Progenitor cell of endocrine pancreas (in vitro differentiated cells): Measurements from ENCODE around the gene FAM83G. TPM values are rescaled to one million over a fixed set of nuclear protein-coding genes. Genes with fewer than 3 reads are reported as not detected.

Experiments used
- DNase-seq: peaks from one replicate; pipeline ENCODE4 v3.0.0; 2021; ENCODE audit warnings: low spot score; ENCODE audit not compliant: unreplicated experiment
- H3K27ac Mint-ChIP-seq: 2 replicates; pipeline ENCODE4 v1.8.0; 2021; ENCODE audit warnings: mild to moderate bottlenecking, moderate library complexity, mixed read lengths
- H3K27me3 Mint-ChIP-seq: 2 replicates; pipeline ENCODE4 v1.8.0; 2021; ENCODE audit warnings: mixed read lengths
- H3K36me3 Mint-ChIP-seq: 2 replicates; pipeline ENCODE4 v1.8.0; 2022; ENCODE audit warnings: mixed read lengths; ENCODE audit not compliant: insufficient read depth
- H3K4me1 Mint-ChIP-seq: 2 replicates; pipeline ENCODE4 v1.8.0; 2021; ENCODE audit warnings: low read depth, mixed read lengths
- H3K4me3 Mint-ChIP-seq: 2 replicates; pipeline ENCODE4 v1.8.0; 2021; ENCODE audit warnings: low read depth, mild to moderate bottlenecking, moderate library complexity, mixed read lengths
- H3K9me3 Mint-ChIP-seq: 2 replicates; pipeline ENCODE4 v1.8.0; 2021; ENCODE audit warnings: low read depth, mixed read lengths
- CTCF ChIP-seq: fragments of 200-600 bp; sonication (generic); IDR thresholded peaks from one replicate; pipeline ENCODE4 v1.5.0; 2021; ENCODE audit warnings: antibody characterized with exemption, mild to moderate bottlenecking; ENCODE audit not compliant: unreplicated experiment
- total RNA-seq: library from RNA; stranded (reverse); gene quantifications from 2 replicates; pipeline ENCODE4 v1.2.1, GENCODE V29; 2021

FAM83G gene
- total RNA-seq, 1 donor from 2014 or later = 16.6 TPM

DNA sequence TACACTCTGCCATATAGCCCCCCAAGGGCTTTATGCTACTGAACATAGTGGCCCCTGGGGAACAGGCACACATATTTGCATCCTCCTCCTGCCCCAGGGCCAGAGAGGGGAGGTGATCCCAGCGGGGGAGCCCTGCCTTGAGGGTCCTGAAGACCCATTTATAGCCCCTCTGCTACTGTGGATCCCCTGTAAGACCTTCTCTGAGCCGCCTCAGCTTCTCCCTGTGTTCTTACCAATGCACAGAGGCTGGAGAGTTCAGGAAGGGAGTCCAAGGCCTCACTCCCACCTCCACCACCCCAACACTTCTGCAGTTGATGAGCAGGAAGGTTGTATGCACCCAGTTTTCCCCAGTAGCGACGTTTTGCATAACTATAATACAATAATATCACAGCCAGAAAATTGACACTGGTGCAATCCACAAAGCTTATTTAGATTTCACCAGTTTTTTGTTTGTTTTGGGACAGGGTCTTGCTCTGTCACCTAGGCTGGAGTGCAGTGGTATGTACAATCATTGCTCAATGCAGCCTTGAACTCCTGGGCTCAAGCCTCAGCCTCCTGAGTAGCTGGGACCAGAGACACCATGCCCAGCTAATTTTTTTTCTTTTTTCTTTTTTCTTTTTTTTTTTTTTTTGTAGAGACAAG lies 1.3 kb upstream of the FAM83G start:
- H3K27ac Mint-ChIP-seq = peak overlapping the region; percentile 81
- no peaks in the 10 kb centered on the region for H3K9me3 Mint-ChIP-seq
- H3K4me1 Mint-ChIP-seq = peaks cover 19% of the 10 kb centered on the region
- no peak for DNase-seq
- peaks cover 4% of the 10 kb centered on the region for H3K27me3 Mint-ChIP-seq
- no peak for TF ChIP-seq CTCF
- H3K4me3 Mint-ChIP-seq = peak overlapping the region; percentile 59
- H3K36me3 Mint-ChIP-seq = no peaks in the 10 kb centered on the region

GRCh38 chr17:19005137-19005773 lies 691 bp upstream of the FAM83G start:
- no peaks in the 10 kb centered on the region for H3K36me3 Mint-ChIP-seq
- H3K27me3 Mint-ChIP-seq = peaks cover 4% of the 10 kb centered on the region
- no peak for DNase-seq
- H3K27ac Mint-ChIP-seq = no peak overlapping the region
- peaks cover 23% of the 10 kb centered on the region for H3K4me1 Mint-ChIP-seq
- no peaks in the 10 kb centered on the region for H3K9me3 Mint-ChIP-seq
- no peak for TF ChIP-seq CTCF
- peak overlapping the region; percentile 73 for H3K4me3 Mint-ChIP-seq

DNA sequence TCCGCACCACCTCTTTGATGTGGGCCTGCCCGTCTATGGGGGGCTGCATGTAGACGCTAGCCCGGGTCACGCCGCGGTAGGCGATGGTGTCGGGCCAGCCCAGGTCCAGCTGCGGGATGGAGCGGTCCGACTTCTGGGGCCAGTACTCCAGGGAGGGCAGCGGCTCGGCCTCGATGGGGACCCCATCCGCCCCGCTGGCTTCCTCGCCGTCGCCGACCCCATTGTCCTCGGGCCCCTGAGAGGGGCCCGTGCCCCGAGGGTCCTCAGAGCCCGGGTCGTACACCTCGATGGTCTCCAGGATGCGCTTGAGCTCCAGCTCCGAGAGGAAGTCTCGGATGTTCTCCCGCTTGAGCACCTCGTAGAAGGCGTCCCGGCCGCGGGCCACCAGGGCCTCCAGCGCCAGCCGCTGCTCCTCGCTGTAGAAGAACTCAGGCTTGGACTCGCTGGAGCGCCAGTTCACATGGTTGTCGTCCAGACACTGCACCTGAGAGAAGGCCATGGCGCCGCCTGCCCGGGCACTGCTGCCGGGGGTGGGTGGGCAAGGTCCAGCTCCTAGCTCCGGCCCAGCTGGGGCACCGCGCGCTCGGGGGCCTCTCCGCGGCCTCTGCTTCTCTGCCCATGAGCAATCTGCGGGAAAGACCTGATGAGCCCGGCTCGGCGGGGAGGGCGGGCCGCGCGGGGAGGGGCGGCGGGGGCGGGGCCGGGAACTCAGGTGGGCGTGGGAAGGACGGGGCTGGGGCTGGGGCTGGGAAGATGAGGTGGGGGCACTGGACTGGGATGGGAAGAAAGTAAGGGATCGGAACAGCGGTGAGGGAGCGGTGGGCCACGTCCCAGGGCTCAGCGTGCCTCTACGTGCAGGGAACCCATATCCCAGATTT lies 782 bp downstream of the FAM83G start:
- H3K4me3 Mint-ChIP-seq = peak overlapping the region; percentile 85
- no peak for TF ChIP-seq CTCF
- peak; percentile 46 for DNase-seq
- H3K9me3 Mint-ChIP-seq = no peaks in the 10 kb centered on the region
- no peaks in the 10 kb centered on the region for H3K36me3 Mint-ChIP-seq
- H3K4me1 Mint-ChIP-seq = peaks cover 23% of the 10 kb centered on the region
- H3K27me3 Mint-ChIP-seq = no peaks in the 10 kb centered on the region
- H3K27ac Mint-ChIP-seq = peak overlapping the region; percentile 74

DNA sequence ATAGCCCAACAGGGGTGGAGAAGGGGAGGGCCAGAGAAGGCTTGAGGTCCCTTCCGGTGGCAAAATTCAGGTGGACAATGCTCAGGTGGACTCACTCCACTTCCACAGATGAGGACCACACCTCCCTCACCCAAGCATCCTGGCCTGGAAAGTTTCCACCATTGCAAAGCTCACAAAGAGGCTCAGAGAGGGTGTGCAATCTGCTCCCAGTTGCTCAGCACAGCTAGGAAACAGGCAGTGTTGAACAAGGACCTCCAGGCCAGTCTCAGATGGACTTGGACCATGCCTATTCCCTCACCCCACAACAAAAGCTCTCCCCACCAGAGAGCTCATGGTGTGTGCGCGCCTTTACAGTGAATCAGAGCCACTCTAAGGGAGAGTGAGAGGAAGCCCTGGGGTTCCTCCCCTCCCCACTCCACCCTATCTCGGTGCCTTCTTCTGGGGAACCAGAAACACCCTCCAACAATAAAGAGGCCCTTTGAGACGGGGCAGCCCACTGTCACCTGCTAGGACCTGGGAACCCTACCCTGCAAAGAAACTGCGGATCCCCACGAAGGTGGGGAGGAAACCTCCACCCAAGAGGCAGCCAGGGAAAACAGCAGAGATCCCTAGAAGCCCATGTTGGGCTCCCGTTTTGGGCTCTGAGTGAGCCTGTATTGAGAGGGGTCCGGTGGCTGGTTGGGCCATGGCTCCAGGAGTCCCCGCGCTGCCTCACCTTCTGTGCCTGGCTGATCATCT lies 1.6 kb downstream of the FAM83G start:
- H3K27ac Mint-ChIP-seq = no peak overlapping the region

More for the DNA sequence above, 1.6 kb downstream of the FAM83G start:
- H3K4me3 Mint-ChIP-seq = peak overlapping the region; percentile 85
- H3K36me3 Mint-ChIP-seq = no peaks in the 10 kb centered on the region
- TF ChIP-seq CTCF = no peak
- no peaks in the 10 kb centered on the region for H3K27me3 Mint-ChIP-seq
- DNase-seq = no peak
- H3K4me1 Mint-ChIP-seq = peaks cover 23% of the 10 kb centered on the region
- no peaks in the 10 kb centered on the region for H3K9me3 Mint-ChIP-seq
